ENCODE results near the gene KDM2B. TPM values are rescaled to one million over a fixed set of nuclear protein-coding genes. Genes with fewer than 3 reads are reported as not detected.

The KDM2B gene
- polyA plus RNA-seq, 1 donor (not counting 4 experiments of a cell fraction or from before 2014, with no cell fraction given): 10.3 TPM

DNA sequence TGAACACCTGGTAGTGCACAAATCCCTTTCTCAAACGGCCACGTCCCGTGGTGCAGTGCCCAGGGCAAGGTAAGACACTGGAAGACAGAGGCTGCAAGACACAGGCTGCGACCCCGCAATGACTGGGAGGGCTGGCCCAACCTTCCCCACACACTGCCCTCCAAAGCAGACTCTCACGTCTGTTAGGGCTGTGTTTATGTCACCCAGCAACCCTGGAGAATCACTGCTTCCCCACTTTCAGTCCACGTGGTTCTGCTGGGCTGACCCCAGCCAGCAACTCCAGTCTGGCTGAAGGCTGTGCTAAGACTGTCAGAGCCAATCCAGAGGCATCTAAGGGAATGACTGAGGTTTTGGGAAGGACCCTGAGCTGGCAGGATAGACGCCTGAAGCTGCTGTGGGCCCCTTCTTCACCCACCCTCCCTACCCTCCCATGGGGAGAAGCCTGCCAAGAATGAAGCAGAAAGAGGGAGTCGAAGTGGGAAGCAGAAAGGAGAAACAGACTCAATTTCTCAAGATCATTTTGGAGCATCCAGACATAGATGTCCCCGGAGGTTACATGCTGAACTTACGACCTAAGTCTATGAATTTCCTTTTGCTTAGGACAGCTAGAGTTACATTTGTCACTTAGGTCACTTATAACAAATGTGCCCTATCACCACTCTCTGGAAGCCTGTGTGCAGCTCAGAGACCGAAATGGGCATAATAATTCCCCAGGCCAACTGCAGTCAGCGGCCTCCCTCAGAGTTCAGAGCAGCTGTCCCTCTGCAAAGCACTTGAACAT lies 11.7 kb downstream of the KDM2B start:
- H3K36me3 ChIP-seq (ENCODE audit: control insufficient read depth in 2 of 2, extremely low read depth in 1 of 2, insufficient read depth in 2 of 2, low read length in 2 of 2): peaks cover 0 to 2% of the 10 kb centered on the region in 2 experiments
- no peak overlapping the region for H3K9ac ChIP-seq (ENCODE audit: control insufficient read depth, extremely low read depth, insufficient read depth, low read length)
- no peaks in the 10 kb centered on the region for H3K79me2 ChIP-seq (ENCODE audit: control insufficient read depth, insufficient read depth, low read length)
- TF ChIP-seq, protein P1, sequence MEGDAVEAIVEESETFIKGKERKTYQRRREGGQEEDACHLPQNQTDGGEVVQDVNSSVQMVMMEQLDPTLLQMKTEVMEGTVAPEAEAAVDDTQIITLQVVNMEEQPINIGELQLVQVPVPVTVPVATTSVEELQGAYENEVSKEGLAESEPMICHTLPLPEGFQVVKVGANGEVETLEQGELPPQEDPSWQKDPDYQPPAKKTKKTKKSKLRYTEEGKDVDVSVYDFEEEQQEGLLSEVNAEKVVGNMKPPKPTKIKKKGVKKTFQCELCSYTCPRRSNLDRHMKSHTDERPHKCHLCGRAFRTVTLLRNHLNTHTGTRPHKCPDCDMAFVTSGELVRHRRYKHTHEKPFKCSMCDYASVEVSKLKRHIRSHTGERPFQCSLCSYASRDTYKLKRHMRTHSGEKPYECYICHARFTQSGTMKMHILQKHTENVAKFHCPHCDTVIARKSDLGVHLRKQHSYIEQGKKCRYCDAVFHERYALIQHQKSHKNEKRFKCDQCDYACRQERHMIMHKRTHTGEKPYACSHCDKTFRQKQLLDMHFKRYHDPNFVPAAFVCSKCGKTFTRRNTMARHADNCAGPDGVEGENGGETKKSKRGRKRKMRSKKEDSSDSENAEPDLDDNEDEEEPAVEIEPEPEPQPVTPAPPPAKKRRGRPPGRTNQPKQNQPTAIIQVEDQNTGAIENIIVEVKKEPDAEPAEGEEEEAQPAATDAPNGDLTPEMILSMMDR (optimal IDR thresholded peaks at IDR 0.05 in 1 of 3, IDR thresholded peaks at IDR 0.05 in 1 of 3, conservative IDR thresholded peaks at IDR 0.05 in 1 of 3; ENCODE audit: extremely low read depth in 1 of 3, insufficient read depth in 2 of 3, low read length in 3 of 3): no peak
- no peak for TF ChIP-seq EZH2 (IDR thresholded peaks at IDR 0.05; ENCODE audit: low read length)
- no peak overlapping the region for H3K4me3 ChIP-seq (ENCODE audit: control insufficient read depth in 2 of 3, extremely low read depth in 1 of 3, insufficient read depth in 2 of 3, low read depth in 1 of 3, low read length in 3 of 3)
- dilution Hi-C loops (cut with MboI; ENCODE audit: extremely low pct_ligation_motif_present, low sequenced_read_pairs): no loop called here
- no peaks in the 10 kb centered on the region for H3K4me1 ChIP-seq (ENCODE audit: control insufficient read depth, extremely low read depth, insufficient read depth, low read length)
- no peak for FAIRE-seq
- no peak overlapping the region for H3K4me2 ChIP-seq (ENCODE audit: control insufficient read depth, extremely low read depth, insufficient read depth, low read depth, low read length)
- H4K20me1 ChIP-seq (ENCODE audit: control insufficient read depth, extremely low read depth, insufficient read depth, low read length): no peaks in the 10 kb centered on the region
- H3K9me1 ChIP-seq (ENCODE audit: control insufficient read depth, extremely low read depth, insufficient read depth, low read length): no peaks in the 10 kb centered on the region
- H3K9me3 ChIP-seq (ENCODE audit: control insufficient read depth, low read depth, low read length): no peaks in the 10 kb centered on the region
- no peak overlapping the region for H3K27ac ChIP-seq (ENCODE audit: control insufficient read depth, insufficient read depth, low read length)
- H3K27me3 ChIP-seq (ENCODE audit: control insufficient read depth, extremely low read depth, insufficient read depth, low read length): no peaks in the 10 kb centered on the region
- DNase-seq (ENCODE audit: low read depth, low spot score): no peak
- H2AFZ ChIP-seq (ENCODE audit: control insufficient read depth, low read length): no peak overlapping the region

DNA sequence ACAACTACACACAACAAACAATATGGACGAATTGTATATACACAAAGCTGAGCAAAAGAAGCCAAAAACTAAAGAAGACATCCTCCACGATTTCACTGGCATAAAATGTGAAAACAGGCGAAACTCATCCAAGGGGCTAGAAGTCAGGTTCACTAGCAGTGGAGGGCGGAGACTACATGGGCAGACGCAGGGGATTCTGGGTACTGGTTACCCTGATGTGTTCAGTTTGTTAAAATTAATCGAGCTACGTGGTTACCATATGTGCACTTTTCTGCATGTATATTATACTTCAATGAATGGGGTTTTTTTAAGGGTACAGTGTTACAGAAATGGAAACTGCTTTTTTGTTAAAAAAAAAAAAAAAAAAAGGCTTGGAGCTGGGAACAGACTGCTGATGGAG lies 12.3 kb downstream of the KDM2B start:
- Histone ChIP-seq H3K4me3 (ENCODE audit: control insufficient read depth in 2 of 3, extremely low read depth in 1 of 3, insufficient read depth in 2 of 3, low read depth in 1 of 3, low read length in 3 of 3) (no peak overlapping the region), H3K36me3 (ENCODE audit: control insufficient read depth in 2 of 2, extremely low read depth in 1 of 2, insufficient read depth in 2 of 2, low read length in 2 of 2) (no peaks in the 10 kb centered on the region), H4K20me1 (ENCODE audit: control insufficient read depth, extremely low read depth, insufficient read depth, low read length) (no peaks in the 10 kb centered on the region), H3K27me3 (ENCODE audit: control insufficient read depth, extremely low read depth, insufficient read depth, low read length) (no peaks in the 10 kb centered on the region), H3K9me3 (ENCODE audit: control insufficient read depth, low read depth, low read length) (no peaks in the 10 kb centered on the region), H3K4me1 (ENCODE audit: control insufficient read depth, extremely low read depth, insufficient read depth, low read length) (no peaks in the 10 kb centered on the region), H3K79me2 (ENCODE audit: control insufficient read depth, insufficient read depth, low read length) (no peaks in the 10 kb centered on the region), H3K27ac (ENCODE audit: control insufficient read depth, insufficient read depth, low read length) (no peak overlapping the region), H2AFZ (ENCODE audit: control insufficient read depth, low read length) (no peak overlapping the region), H3K9ac (ENCODE audit: control insufficient read depth, extremely low read depth, insufficient read depth, low read length) (no peak overlapping the region), H3K9me1 (ENCODE audit: control insufficient read depth, extremely low read depth, insufficient read depth, low read length) (no peaks in the 10 kb centered on the region), H3K4me2 (ENCODE audit: control insufficient read depth, extremely low read depth, insufficient read depth, low read depth, low read length) (no peak overlapping the region)
- dilution Hi-C loops (cut with MboI; ENCODE audit: extremely low pct_ligation_motif_present, low sequenced_read_pairs): no loop called here
- DNase-seq (ENCODE audit: low read depth, low spot score) (no peak), FAIRE-seq (no peak)
- no peak for TF ChIP-seq EZH2 (IDR thresholded peaks at IDR 0.05; ENCODE audit: low read length)
- TF ChIP-seq, protein P1 (optimal IDR thresholded peaks at IDR 0.05 in 1 of 3, IDR thresholded peaks at IDR 0.05 in 1 of 3, conservative IDR thresholded peaks at IDR 0.05 in 1 of 3; ENCODE audit: extremely low read depth in 1 of 3, insufficient read depth in 2 of 3, low read length in 3 of 3): no peak

All from keratinocyte (primary cell).